VCaP (cell line): ENCODE measurements around the gene GCNT1.
"Not testable (repeated sequence)": the region's sequence is repeated elsewhere in the genome, so short reads cannot be mapped to it uniquely, and the experiment has no call there.

Experiments used
- H3K27ac ChIP-seq: fragments of 450-650 bp; 2 replicates; pipeline ENCODE4 v1.5.1; 2017
- TF ChIP-seq, protein P1 (sequence below): fragments of 450-650 bp; conservative IDR thresholded peaks from 2 replicates; pipeline ENCODE4 v1.5.1; 2017; ENCODE audit warnings: mild to moderate bottlenecking, moderate library complexity

GCNT1 gene

DNA sequence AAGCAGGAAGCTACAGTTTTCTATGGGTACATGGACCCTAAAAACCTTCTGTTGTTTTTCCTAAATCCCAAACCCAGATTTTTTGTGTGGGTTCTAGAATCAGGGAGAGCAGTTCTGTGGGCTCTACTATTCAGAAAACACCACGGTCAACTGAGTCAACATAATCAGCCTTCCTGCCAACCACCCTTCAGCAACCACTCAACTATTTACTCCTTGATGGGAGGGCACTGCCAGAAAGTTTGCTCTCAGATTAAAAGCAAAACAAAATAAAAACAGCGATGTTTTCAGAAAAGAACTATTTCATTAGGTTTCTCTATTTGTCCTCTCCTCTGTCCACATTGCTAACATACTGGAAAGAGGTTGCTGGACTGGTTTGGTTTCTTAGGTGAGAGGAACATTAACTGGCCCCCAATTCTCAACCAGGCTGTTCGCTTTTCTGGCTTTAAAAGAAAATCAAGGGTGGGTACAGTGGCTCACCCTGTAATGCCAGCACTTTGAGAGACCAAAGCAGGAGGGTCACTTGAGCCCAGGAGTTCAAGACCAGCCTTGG lies 72.3 kb downstream of the GCNT1 start:
- TF ChIP-seq, protein P1, sequence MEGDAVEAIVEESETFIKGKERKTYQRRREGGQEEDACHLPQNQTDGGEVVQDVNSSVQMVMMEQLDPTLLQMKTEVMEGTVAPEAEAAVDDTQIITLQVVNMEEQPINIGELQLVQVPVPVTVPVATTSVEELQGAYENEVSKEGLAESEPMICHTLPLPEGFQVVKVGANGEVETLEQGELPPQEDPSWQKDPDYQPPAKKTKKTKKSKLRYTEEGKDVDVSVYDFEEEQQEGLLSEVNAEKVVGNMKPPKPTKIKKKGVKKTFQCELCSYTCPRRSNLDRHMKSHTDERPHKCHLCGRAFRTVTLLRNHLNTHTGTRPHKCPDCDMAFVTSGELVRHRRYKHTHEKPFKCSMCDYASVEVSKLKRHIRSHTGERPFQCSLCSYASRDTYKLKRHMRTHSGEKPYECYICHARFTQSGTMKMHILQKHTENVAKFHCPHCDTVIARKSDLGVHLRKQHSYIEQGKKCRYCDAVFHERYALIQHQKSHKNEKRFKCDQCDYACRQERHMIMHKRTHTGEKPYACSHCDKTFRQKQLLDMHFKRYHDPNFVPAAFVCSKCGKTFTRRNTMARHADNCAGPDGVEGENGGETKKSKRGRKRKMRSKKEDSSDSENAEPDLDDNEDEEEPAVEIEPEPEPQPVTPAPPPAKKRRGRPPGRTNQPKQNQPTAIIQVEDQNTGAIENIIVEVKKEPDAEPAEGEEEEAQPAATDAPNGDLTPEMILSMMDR, result no peak
- H3K27ac ChIP-seq, result peak overlapping the region; percentile 38; the same call in 1 of the 2 replicates

DNA sequence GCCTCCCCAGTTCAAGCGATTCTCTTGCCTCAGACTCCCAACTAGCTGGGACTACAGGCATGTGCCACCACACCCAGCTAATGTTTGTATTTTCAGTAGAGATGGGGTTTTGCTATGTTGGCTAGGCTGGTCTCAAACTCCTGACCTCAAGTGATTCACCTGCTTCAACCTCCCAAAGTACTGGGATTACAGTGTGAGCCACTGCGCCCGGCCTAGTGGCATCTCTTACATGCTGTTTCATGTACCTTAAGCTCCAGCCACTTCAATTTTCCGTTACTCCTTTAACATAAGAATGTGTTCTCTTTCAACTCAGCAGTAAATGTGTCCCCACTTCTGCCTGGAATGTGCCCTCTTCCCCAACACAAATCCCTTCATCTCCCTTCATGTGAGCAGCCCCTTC lies 73.9 kb downstream of the GCNT1 start:
- not testable (repeated sequence) for H3K27ac ChIP-seq

DNA sequence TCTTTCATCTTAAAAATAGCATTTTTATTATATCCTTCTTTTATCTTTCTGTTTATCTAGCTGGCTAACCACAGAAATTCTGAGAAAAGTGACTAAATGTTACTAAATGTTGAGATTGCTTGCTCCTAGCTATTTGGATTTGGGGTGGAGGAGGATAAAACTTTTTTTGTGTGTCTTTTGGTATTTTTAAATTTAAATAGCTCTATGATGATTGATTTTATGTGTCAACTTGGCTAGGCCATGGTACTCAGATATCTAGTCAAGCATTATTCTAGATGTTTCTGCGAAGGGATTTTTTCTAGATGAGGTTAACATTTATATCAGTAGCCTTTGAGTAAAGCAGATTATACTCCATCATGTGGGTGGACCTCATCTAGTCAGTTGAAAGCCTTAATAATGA lies 75.0 kb downstream of the GCNT1 start:
- TF ChIP-seq, protein P1, result no peak
- H3K27ac ChIP-seq, result no peak overlapping the region

DNA sequence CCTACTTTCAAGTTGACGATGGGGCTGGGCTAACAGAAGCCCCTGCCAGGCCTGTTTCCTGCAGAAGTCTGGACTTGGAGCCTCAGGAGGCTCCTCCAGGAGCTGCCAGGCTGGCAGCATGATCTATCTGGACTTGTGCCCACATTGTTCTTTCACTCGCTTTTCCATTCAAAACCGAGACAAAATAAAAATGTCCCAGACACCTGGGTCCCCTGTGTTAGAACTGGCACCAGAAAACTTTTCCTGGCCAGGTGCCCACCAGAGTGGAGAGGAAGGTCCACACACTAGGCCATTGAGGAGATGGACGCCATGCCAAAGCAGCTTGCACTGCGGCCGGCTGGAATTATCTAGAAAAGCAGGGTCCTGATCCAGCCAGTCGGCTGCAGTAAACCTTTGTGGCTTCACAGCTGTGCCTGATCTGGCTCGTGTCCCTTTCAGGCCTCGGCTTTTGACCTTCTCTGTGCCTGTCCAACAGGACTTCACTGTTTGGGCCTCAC lies 78.2 kb downstream of the GCNT1 start:
- TF ChIP-seq, protein P1, result no peak
- peak overlapping the region; percentile 13; the same call in 1 of the 2 replicates for H3K27ac ChIP-seq

DNA sequence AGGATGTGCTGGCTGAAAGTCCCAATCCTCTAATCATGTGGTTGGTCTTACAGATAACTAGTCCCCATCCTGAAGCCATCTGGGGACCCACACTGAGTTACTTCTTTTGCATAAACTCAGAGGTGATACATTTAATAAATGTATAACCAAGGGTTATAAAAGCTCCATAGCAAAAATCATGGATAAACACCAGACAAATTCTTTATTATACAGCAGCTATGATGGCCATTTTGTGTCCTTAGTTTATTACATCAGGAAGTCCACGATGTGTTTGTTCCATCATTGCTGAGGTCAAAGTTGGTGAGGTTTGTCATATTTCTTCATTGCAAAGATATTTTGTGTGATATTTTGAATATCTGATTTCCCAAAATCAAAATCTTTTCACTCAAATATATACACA lies 80.2 kb downstream of the GCNT1 start:
- no peak overlapping the region for H3K27ac ChIP-seq
- TF ChIP-seq, protein P1, result no peak

DNA sequence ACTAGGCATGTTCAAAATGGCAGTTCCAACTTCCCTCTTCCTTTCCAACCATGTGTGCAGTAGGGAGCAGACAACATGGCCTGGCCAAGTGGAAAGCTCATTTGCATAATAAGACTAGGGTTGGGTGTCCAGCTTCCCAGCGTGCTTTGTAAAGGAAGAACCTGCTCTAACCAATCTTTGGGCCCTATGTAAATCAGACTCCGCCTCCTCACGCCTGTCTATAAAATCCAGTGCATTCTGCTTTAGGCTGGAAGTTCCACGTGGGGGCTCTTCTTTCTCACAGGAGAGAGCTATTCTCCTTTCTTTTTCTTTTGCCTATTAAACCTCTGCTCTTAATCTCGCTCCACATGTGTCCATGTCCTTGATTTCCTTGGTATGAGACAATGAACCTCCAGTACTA lies 83.4 kb downstream of the GCNT1 start:
- no peak overlapping the region for H3K27ac ChIP-seq

DNA sequence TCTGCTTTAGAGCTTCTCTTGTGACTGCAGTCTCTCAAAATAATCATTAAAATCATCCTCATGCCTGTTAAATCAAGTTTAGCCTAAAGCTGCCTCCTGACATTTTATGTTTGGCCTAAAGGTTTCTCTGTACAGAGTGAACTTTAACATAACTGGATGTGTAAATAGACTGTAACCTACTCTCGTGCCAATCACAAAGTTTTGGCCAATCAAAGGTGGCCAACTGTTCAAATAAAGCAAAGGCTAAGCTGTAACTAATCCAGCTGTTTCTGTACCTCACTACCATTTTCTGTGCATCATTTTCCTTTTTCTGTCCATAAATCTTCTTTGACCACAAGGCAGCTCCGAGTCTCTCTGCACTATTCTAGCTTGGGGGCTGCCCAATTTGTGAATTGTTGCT lies 86.2 kb downstream of the GCNT1 start:
- H3K27ac ChIP-seq, result no peak overlapping the region; the same call in 1 of the 2 replicates
- TF ChIP-seq, protein P1, result no peak

More for the DNA sequence above, 83.4 kb downstream of the GCNT1 start:
- TF ChIP-seq, protein P1, result no peak

DNA sequence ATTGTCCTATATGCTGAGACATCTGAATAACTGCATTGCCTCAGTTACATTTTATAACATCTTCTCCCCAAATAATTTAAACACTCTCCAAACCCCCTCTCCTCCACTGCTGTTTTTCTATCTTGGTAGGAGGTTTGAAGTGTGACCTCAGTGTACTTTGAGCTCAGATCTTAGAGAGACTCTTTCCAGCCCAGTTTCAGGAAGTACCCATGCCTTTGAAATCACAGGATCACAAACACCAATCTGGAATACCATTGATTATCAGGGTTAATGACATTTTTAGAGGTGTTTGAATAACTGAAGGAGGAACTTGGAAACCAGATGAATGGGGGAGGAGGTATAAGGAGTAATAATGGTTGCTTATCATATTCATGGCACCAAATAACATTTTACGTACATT lies 93.2 kb downstream of the GCNT1 start:
- no peak overlapping the region for H3K27ac ChIP-seq
- TF ChIP-seq, protein P1, result no peak
